ENCODE results near the gene TP53TG5. TPM values are rescaled to one million over a fixed set of nuclear protein-coding genes. Genes with fewer than 3 reads are reported as not detected.

TP53TG5 gene
- not detected in 2 replicates for total RNA-seq (2014; rRNA removed; shearing (Covaris generic))

- DNase-seq (ENCODE audit: low spot score) = no peak
Measured at GRCh38 chr20:45378191-45378590, at the start of gene TP53TG5. TP53TG5 (minus strand) TSS chr20:45378325; CDS start chr20:45378236, 89 bp downstream.

GRCh38 chr20:45427236-45428149, 49.4 kb upstream of the TP53TG5 start:
- DNase-seq (ENCODE audit: low spot score) = no peak

GRCh38 chr20:45426320-45427016, 48.3 kb upstream of the TP53TG5 start:
- no peak for DNase-seq (ENCODE audit: low spot score)

- DNase-seq (ENCODE audit: low spot score) = no peak
Measured at GRCh38 chr20:45425561-45425960, 47.4 kb upstream of the TP53TG5 start.

- DNase-seq (ENCODE audit: low spot score) = no peak
Measured at GRCh38 chr20:45423700-45424099, 45.6 kb upstream of the TP53TG5 start.

GRCh38 chr20:45420125-45420524, 42.0 kb upstream of the TP53TG5 start:
- no peak for DNase-seq (ENCODE audit: low spot score)

- DNase-seq (ENCODE audit: low spot score) = peak; percentile 99
Measured at GRCh38 chr20:45419188-45420091, 41.3 kb upstream of the TP53TG5 start.

GRCh38 chr20:45416917-45417316, 38.8 kb upstream of the TP53TG5 start:
- DNase-seq (ENCODE audit: low spot score) = no peak

- DNase-seq (ENCODE audit: low spot score) = peak; percentile 79
Measured at GRCh38 chr20:45415822-45416637, 37.9 kb upstream of the TP53TG5 start, which contains the start of gene PIGT. PIGT (plus strand) TSS chr20:45416141; CDS start chr20:45416157, 16 bp downstream.

GRCh38 chr20:45413479-45413878, 35.4 kb upstream of the TP53TG5 start:
- DNase-seq (ENCODE audit: low spot score) = no peak

GRCh38 chr20:45412653-45413052, 34.5 kb upstream of the TP53TG5 start:
- DNase-seq (ENCODE audit: low spot score) = no peak

GRCh38 chr20:45410887-45411286, 32.8 kb upstream of the TP53TG5 start:
- no peak for DNase-seq (ENCODE audit: low spot score)

GRCh38 chr20:45409521-45410272, 31.6 kb upstream of the TP53TG5 start:
- no peak for DNase-seq (ENCODE audit: low spot score)

- no peak for DNase-seq (ENCODE audit: low spot score)
Measured at GRCh38 chr20:45408646-45409213, 30.6 kb upstream of the TP53TG5 start.

- DNase-seq (ENCODE audit: low spot score) = no peak
Measured at GRCh38 chr20:45407783-45408645, 29.9 kb upstream of the TP53TG5 start, which contains the start of gene DBNDD2. DBNDD2 (plus strand) TSS chr20:45408289; CDS start chr20:45408468, 179 bp downstream.

GRCh38 chr20:45407067-45407745, 29.1 kb upstream of the TP53TG5 start:
- no peak for DNase-seq (ENCODE audit: low spot score)

- DNase-seq (ENCODE audit: low spot score) = peak; percentile 25
Measured at GRCh38 chr20:45406260-45407066, 28.3 kb upstream of the TP53TG5 start.
